HUES48 (cell line): Measurements from ENCODE around the gene NEGR1.

Source experiments
- H3K27ac ChIP-seq: one replicate; pipeline ENCODE4 v1.7.0; 2013; ENCODE audit warnings: low read depth, low read length, inconsistent platforms
- H3K27me3 ChIP-seq: 2 replicates; pipeline ENCODE4 v1.6.1; 2013; ENCODE audit warnings: mild to moderate bottlenecking, low read length; ENCODE audit not compliant: control insufficient read depth, insufficient read depth
- H3K36me3 ChIP-seq: 2 replicates; pipeline ENCODE4 v1.6.1; 2013; ENCODE audit warnings: low read length; ENCODE audit not compliant: control insufficient read depth, insufficient read depth
- H3K4me1 ChIP-seq: 2 replicates; pipeline ENCODE4 v1.6.1; 2013; ENCODE audit warnings: mild to moderate bottlenecking, low read length; ENCODE audit not compliant: control insufficient read depth, insufficient read depth
- H3K4me3 ChIP-seq: 2 replicates; pipeline ENCODE4 v1.5.1; 2013; ENCODE audit warnings: mild to moderate bottlenecking, low read depth, low read length
- H3K9ac ChIP-seq: 2 replicates; pipeline ENCODE4 v1.6.1; 2013; ENCODE audit warnings: mild to moderate bottlenecking, low read depth, low read length, moderate library complexity
- H3K9me3 ChIP-seq: 2 replicates; pipeline ENCODE4 v1.6.1; 2013; ENCODE audit warnings: low read length; ENCODE audit not compliant: control insufficient read depth, insufficient read depth

Gene NEGR1

GRCh38 chr1:71668065-71668464, 614.3 kb downstream of the NEGR1 start:
- Histone ChIP-seq H3K36me3 (no peaks in the 10 kb centered on the region), H3K4me1 (peaks cover 6% of the 10 kb centered on the region; the same call in 1 of the 2 replicates), H3K9me3 (no peaks in the 10 kb centered on the region), H3K27ac (no peak overlapping the region), H3K27me3 (no peaks in the 10 kb centered on the region), H3K9ac (no peak overlapping the region), H3K4me3 (no peak overlapping the region)

GRCh38 chr1:71667216-71667615, 615.1 kb downstream of the NEGR1 start:
- Histone ChIP-seq H3K27ac (no peak overlapping the region), H3K9me3 (no peaks in the 10 kb centered on the region), H3K9ac (no peak overlapping the region), H3K27me3 (no peaks in the 10 kb centered on the region), H3K4me3 (no peak overlapping the region), H3K4me1 (peaks cover 6% of the 10 kb centered on the region; the same call in 1 of the 2 replicates), H3K36me3 (no peaks in the 10 kb centered on the region)

- H3K36me3 ChIP-seq, result no peaks in the 10 kb centered on the region
- H3K27ac ChIP-seq, result no peak overlapping the region
- no peaks in the 10 kb centered on the region for H3K27me3 ChIP-seq
- no peaks in the 10 kb centered on the region for H3K9me3 ChIP-seq
- peaks cover 6% of the 10 kb centered on the region; the same call in 1 of the 2 replicates for H3K4me1 ChIP-seq
- H3K9ac ChIP-seq, result no peak overlapping the region
- H3K4me3 ChIP-seq, result no peak overlapping the region
Observed at GRCh38 chr1:71666609-71667008, 615.7 kb downstream of the NEGR1 start.

- no peak overlapping the region for H3K9ac ChIP-seq
- H3K4me3 ChIP-seq, result no peak overlapping the region
- no peaks in the 10 kb centered on the region for H3K4me1 ChIP-seq
- no peak overlapping the region for H3K27ac ChIP-seq
- no peaks in the 10 kb centered on the region for H3K27me3 ChIP-seq
- H3K36me3 ChIP-seq, result no peaks in the 10 kb centered on the region
- no peaks in the 10 kb centered on the region for H3K9me3 ChIP-seq
Observed at GRCh38 chr1:71660411-71660810, 621.9 kb downstream of the NEGR1 start.

- H3K9ac ChIP-seq, result no peak overlapping the region
- H3K36me3 ChIP-seq, result no peaks in the 10 kb centered on the region
- no peak overlapping the region for H3K4me3 ChIP-seq
- H3K27ac ChIP-seq, result no peak overlapping the region
- H3K9me3 ChIP-seq, result no peaks in the 10 kb centered on the region
- H3K27me3 ChIP-seq, result no peaks in the 10 kb centered on the region
- no peaks in the 10 kb centered on the region for H3K4me1 ChIP-seq
Observed at GRCh38 chr1:71657891-71658679, 624.3 kb downstream of the NEGR1 start.

- Histone ChIP-seq H3K9me3 (no peaks in the 10 kb centered on the region), H3K27me3 (no peaks in the 10 kb centered on the region), H3K4me1 (no peaks in the 10 kb centered on the region), H3K9ac (no peak overlapping the region), H3K36me3 (no peaks in the 10 kb centered on the region), H3K4me3 (no peak overlapping the region), H3K27ac (no peak overlapping the region)
Observed at GRCh38 chr1:71656902-71657301, 625.4 kb downstream of the NEGR1 start.

- H3K27ac ChIP-seq, result no peak overlapping the region
- no peak overlapping the region for H3K9ac ChIP-seq
- no peaks in the 10 kb centered on the region for H3K9me3 ChIP-seq
- no peaks in the 10 kb centered on the region for H3K4me1 ChIP-seq
- H3K36me3 ChIP-seq, result no peaks in the 10 kb centered on the region
- no peak overlapping the region for H3K4me3 ChIP-seq
- H3K27me3 ChIP-seq, result no peaks in the 10 kb centered on the region
Observed at GRCh38 chr1:71655604-71656003, 626.7 kb downstream of the NEGR1 start.

- Histone ChIP-seq H3K4me1 (no peaks in the 10 kb centered on the region), H3K9me3 (no peaks in the 10 kb centered on the region), H3K36me3 (no peaks in the 10 kb centered on the region), H3K4me3 (no peak overlapping the region), H3K27ac (no peak overlapping the region), H3K27me3 (no peaks in the 10 kb centered on the region), H3K9ac (no peak overlapping the region)
Observed at GRCh38 chr1:71653952-71654351, 628.4 kb downstream of the NEGR1 start.

- no peaks in the 10 kb centered on the region for H3K4me1 ChIP-seq
- H3K27me3 ChIP-seq, result no peaks in the 10 kb centered on the region
- H3K36me3 ChIP-seq, result no peaks in the 10 kb centered on the region
- no peak overlapping the region for H3K9ac ChIP-seq
- H3K4me3 ChIP-seq, result no peak overlapping the region
- H3K27ac ChIP-seq, result no peak overlapping the region
- H3K9me3 ChIP-seq, result no peaks in the 10 kb centered on the region
Observed at GRCh38 chr1:71651214-71651613, 631.1 kb downstream of the NEGR1 start.

GRCh38 chr1:71650119-71650518, 632.2 kb downstream of the NEGR1 start:
- Histone ChIP-seq H3K4me1 (no peaks in the 10 kb centered on the region), H3K4me3 (no peak overlapping the region), H3K27ac (no peak overlapping the region), H3K36me3 (no peaks in the 10 kb centered on the region), H3K27me3 (no peaks in the 10 kb centered on the region), H3K9me3 (no peaks in the 10 kb centered on the region), H3K9ac (no peak overlapping the region)

GRCh38 chr1:71649608-71650007, 632.7 kb downstream of the NEGR1 start:
- Histone ChIP-seq H3K27ac (no peak overlapping the region), H3K4me3 (no peak overlapping the region), H3K27me3 (no peaks in the 10 kb centered on the region), H3K9me3 (no peaks in the 10 kb centered on the region), H3K36me3 (no peaks in the 10 kb centered on the region), H3K4me1 (no peaks in the 10 kb centered on the region), H3K9ac (no peak overlapping the region)
